ENCODE measurements around the gene TENM4. TPM values are rescaled to one million over a fixed set of nuclear protein-coding genes. Genes with fewer than 3 reads are reported as not detected.

Gene TENM4
- total RNA-seq, 1 experiment from 2014 or later, result 0.39 TPM

- ATAC-seq (no peak), DNase-seq (ENCODE audit: low read depth, low spot score) (no peak)
- Histone ChIP-seq H3K27ac (ENCODE audit: low read length) (no peak overlapping the region), H3K27me3 (ENCODE audit: control insufficient read depth, insufficient read depth, low read length) (peaks cover 2% of the 10 kb centered on the region; the same call in 1 of the 2 replicates), H3K4me1 (ENCODE audit: control insufficient read depth, insufficient read depth, low read length) (no peaks in the 10 kb centered on the region), H3K4me3 (ENCODE audit: low read depth in 2 of 2, low read length in 2 of 2) (no peak overlapping the region), H3K9me3 (ENCODE audit: control insufficient read depth, insufficient read depth, low read depth, low read length) (no peaks in the 10 kb centered on the region), H3K36me3 (ENCODE audit: control insufficient read depth, insufficient read depth, low read length) (no peaks in the 10 kb centered on the region)
- in situ Hi-C loops (cut with HindIII; ENCODE audit: low pct_unique_long_range_greater_than_20kb, low sequenced_read_pairs) (no loop called here), intact Hi-C loops (cut with micrococcal nuclease; ENCODE audit: unreplicated experiment) (no loop called here)
- POLR2A ChIA-PET, result no interaction called here
- CTCF ChIA-PET, result no interaction called here
- BruUV-seq (replicated peaks), result no TSS peak
- no peak for TF ChIP-seq CTCF (IDR thresholded peaks at IDR 0.05)
- no peak for TF ChIP-seq TCF7L2 (IDR thresholded peaks at IDR 0.05; ENCODE audit: low read depth, low read length)
- no peak for TF ChIP-seq SIN3A (IDR thresholded peaks at IDR 0.05; ENCODE audit: borderline replicate concordance, insufficient read depth, low read depth, low read length)
- TF ChIP-seq REST (IDR thresholded peaks at IDR 0.05; ENCODE audit: insufficient read depth in 1 of 2, low read depth in 2 of 2, low read length in 1 of 2), result no peak
- no peak for TF ChIP-seq POLR2AphosphoS5 (IDR thresholded peaks at IDR 0.05; ENCODE audit: low read depth, low read length)
Measured at GRCh38 chr11:78737891-78738290, 702.9 kb downstream of the TENM4 start.

- Histone ChIP-seq H3K4me1 (ENCODE audit: control insufficient read depth, insufficient read depth, low read length) (no peaks in the 10 kb centered on the region), H3K27me3 (ENCODE audit: control insufficient read depth, insufficient read depth, low read length) (peaks cover 2% of the 10 kb centered on the region; the same call in 1 of the 2 replicates), H3K4me3 (ENCODE audit: low read depth in 2 of 2, low read length in 2 of 2) (no peak overlapping the region), H3K9me3 (ENCODE audit: control insufficient read depth, insufficient read depth, low read depth, low read length) (no peaks in the 10 kb centered on the region), H3K27ac (ENCODE audit: low read length) (no peak overlapping the region), H3K36me3 (ENCODE audit: control insufficient read depth, insufficient read depth, low read length) (no peaks in the 10 kb centered on the region)
- no peak for ATAC-seq
- no peak for DNase-seq (ENCODE audit: low read depth, low spot score)
- ChIA-PET CTCF (no interaction called here), POLR2A (no interaction called here)
- TF ChIP-seq SIN3A (IDR thresholded peaks at IDR 0.05; ENCODE audit: borderline replicate concordance, insufficient read depth, low read depth, low read length) (no peak), POLR2AphosphoS5 (IDR thresholded peaks at IDR 0.05; ENCODE audit: low read depth, low read length) (no peak), TCF7L2 (IDR thresholded peaks at IDR 0.05; ENCODE audit: low read depth, low read length) (no peak), CTCF (IDR thresholded peaks at IDR 0.05) (no peak), REST (IDR thresholded peaks at IDR 0.05; ENCODE audit: insufficient read depth in 1 of 2, low read depth in 2 of 2, low read length in 1 of 2) (no peak)
- in situ Hi-C loops (cut with HindIII; ENCODE audit: low pct_unique_long_range_greater_than_20kb, low sequenced_read_pairs) (no loop called here), intact Hi-C loops (cut with micrococcal nuclease; ENCODE audit: unreplicated experiment) (no loop called here)
- BruUV-seq (replicated peaks), result no TSS peak
Measured at GRCh38 chr11:78737301-78737700, 703.5 kb downstream of the TENM4 start.
